22Rv1 (cell line): Measurements from ENCODE around the gene FAM117B.

Source experiments
- CTCF ChIP-seq: fragments of 450-650 bp; IDR thresholded peaks from 2 replicates; pipeline ENCODE4 v1.5.1; 2017; ENCODE audit warnings: mild to moderate bottlenecking
- ZFX ChIP-seq: fragments of 450-650 bp; IDR thresholded peaks from 2 replicates; pipeline ENCODE4 v1.6.1; 2017; ENCODE audit warnings: antibody characterized with exemption, borderline replicate concordance

GRCh38 chr2:202671317-202672035 lies 36.7 kb downstream of the FAM117B start:
- TF ChIP-seq CTCF (no peak), ZFX (no peak)
